ENCODE measurements around the gene GPR158. TPM values are rescaled to one million over a fixed set of nuclear protein-coding genes. Genes with fewer than 3 reads are reported as not detected.

The GPR158 gene
- total RNA-seq, 1 experiment from 2014 or later, result 0.24 TPM

- H3K14ac ChIP-seq (ENCODE audit: insufficient read depth, low read length), result no peak overlapping the region
- no peak overlapping the region for H3K18ac ChIP-seq (ENCODE audit: insufficient read length, low read depth, low read length)
- no peak overlapping the region for H3K4me2 ChIP-seq (ENCODE audit: insufficient read depth, insufficient read length, low read length)
- H3K56ac ChIP-seq (ENCODE audit: insufficient read length, low read depth, low read length), result no peak overlapping the region
- no peaks in the 10 kb centered on the region for H3K9me3 ChIP-seq (ENCODE audit: control insufficient read depth, low read depth, low read length)
- no peak overlapping the region for H3K9ac ChIP-seq (ENCODE audit: extremely low read depth, insufficient read length, low read length)
- no peak overlapping the region for H4K5ac ChIP-seq (ENCODE audit: insufficient read length, low read depth, low read length)
- Mint-ChIP-seq H3K36me3 (ENCODE audit: insufficient read depth in 1 of 3, low read depth in 3 of 3) (no peaks in the 10 kb centered on the region), H3K27me3 (ENCODE audit: low read depth) (no peaks in the 10 kb centered on the region), H3K27ac (peak overlapping the region in 1 of 3 experiments; percentile 63; a peak in 1 of 7 replicates), H3K4me1 (no peaks in the 10 kb centered on the region), H3K9me3 (no peaks in the 10 kb centered on the region; a peak in 1 of 5 replicates), H3K4me3 (no peak overlapping the region)
- H2AK5ac ChIP-seq (ENCODE audit: insufficient read length, low read length), result no peak overlapping the region
- H3K4me1 ChIP-seq (ENCODE audit: insufficient read depth, low read length), result no peaks in the 10 kb centered on the region; the same call in 1 of the 2 replicates
- no peak overlapping the region for H4K8ac ChIP-seq (replicated peaks; ENCODE audit: insufficient read length, low read depth, low read length)
- H3K79me1 ChIP-seq (ENCODE audit: insufficient read depth, low read depth, low read length, poor library complexity, severe bottlenecking), result no peaks in the 10 kb centered on the region
- no peaks in the 10 kb centered on the region for H3K79me2 ChIP-seq (ENCODE audit: insufficient read depth, low read length)
- no CpG with 5 or more reads among the region's 3 CpGs for WGBS (ENCODE audit: extremely low coverage, insufficient read length, low lambda C conversion rate)
- H2BK5ac ChIP-seq (ENCODE audit: insufficient read length, low read length), result no peak overlapping the region
- no peak overlapping the region for H2BK120ac ChIP-seq (ENCODE audit: low read depth, low read length, poor library complexity, severe bottlenecking)
- H3K23me2 ChIP-seq (ENCODE audit: insufficient read length, low read depth, low read length, poor library complexity, severe bottlenecking), result no peaks in the 10 kb centered on the region
- H2BK20ac ChIP-seq (ENCODE audit: low read depth, low read length, poor library complexity, severe bottlenecking), result no peak overlapping the region
- no peak overlapping the region for H2BK15ac ChIP-seq (ENCODE audit: low read depth, low read length)
- no peak overlapping the region for H2AFZ ChIP-seq (ENCODE audit: low read length)
- no peak overlapping the region for H2BK12ac ChIP-seq (ENCODE audit: insufficient read length, low read depth, low read length)
- H3K27ac ChIP-seq (ENCODE audit: insufficient read length, low read depth, low read length), result no peak overlapping the region
- H4K20me1 ChIP-seq (ENCODE audit: control insufficient read depth, insufficient read depth, insufficient read length), result no peaks in the 10 kb centered on the region
- DNase-seq, result no peak
- H3K23ac ChIP-seq (ENCODE audit: insufficient read length, low read depth, low read length), result no peak overlapping the region
- H3K4ac ChIP-seq (ENCODE audit: low read depth, low read length), result no peak overlapping the region
- TF ChIP-seq CTCF (conservative IDR thresholded peaks at IDR 0.05), result no peak
- H3T11ph ChIP-seq (ENCODE audit: low read length), result no peak overlapping the region
- H4K91ac ChIP-seq (ENCODE audit: insufficient read length, low read depth, low read length), result no peak overlapping the region
- H3K27me3 ChIP-seq (ENCODE audit: insufficient read depth, low read length), result no peaks in the 10 kb centered on the region
These were observed 223.9 kb downstream of the GPR158 start for GRCh38 chr10:25398680-25399079.
